ENCODE measurements around the gene AKR1B1. TPM values are rescaled to one million over a fixed set of nuclear protein-coding genes. Genes with fewer than 3 reads are reported as not detected.

AKR1B1 gene
- total RNA-seq, 1 experiment from 2014 or later, result 96.2 TPM

DNA sequence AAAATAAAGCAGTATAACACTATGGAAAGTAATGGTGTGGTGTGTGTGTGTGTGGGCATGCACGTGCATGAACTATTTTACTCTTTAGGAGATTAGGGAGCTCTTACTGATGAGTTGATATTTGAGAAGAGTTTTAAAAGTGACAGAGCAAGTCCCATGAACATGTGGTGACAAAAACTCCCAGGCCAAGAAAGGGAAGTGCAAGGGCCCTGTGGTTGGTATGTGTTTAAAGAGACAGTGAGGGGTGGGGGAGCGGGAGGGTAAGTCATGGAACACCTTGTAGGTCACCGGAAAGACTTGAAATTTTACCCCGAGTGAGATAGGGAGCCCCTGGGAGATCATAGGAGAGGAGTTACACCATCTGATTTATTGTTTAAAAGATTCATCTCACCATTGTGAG is 63.3 kb downstream of the AKR1B1 start:
- no peak for DNase-seq

GRCh38 chr7:134394056-134394455 is 64.8 kb downstream of the AKR1B1 start:
- H3K9me3 ChIP-seq (ENCODE audit: low read length), result no peaks in the 10 kb centered on the region
- H3K4me2 ChIP-seq (ENCODE audit: low read depth, low read length, poor library complexity, severe bottlenecking), result no peak overlapping the region
- no peaks in the 10 kb centered on the region for H3K9me2 ChIP-seq (replicated peaks; ENCODE audit: insufficient read depth, low read length)
- no peaks in the 10 kb centered on the region for H3K27me3 ChIP-seq (ENCODE audit: low read length)
- no peak overlapping the region for H3K27ac ChIP-seq (ENCODE audit: low read length)
- H3K4me3 ChIP-seq (ENCODE audit: low read length), result no peak overlapping the region
- H3K9ac ChIP-seq (ENCODE audit: low read length), result no peak overlapping the region
- H3K36me3 ChIP-seq (ENCODE audit: insufficient read depth, low read length), result no peaks in the 10 kb centered on the region
- H4K20me1 ChIP-seq (ENCODE audit: insufficient read depth, low read depth, low read length), result no peaks in the 10 kb centered on the region
- no peaks in the 10 kb centered on the region for H3K4me1 ChIP-seq (ENCODE audit: low read length)
- no peak for DNase-seq
- no peak overlapping the region for H2AFZ ChIP-seq (ENCODE audit: low read length)
- no peaks in the 10 kb centered on the region for H3K79me2 ChIP-seq (ENCODE audit: low read length)

More for the DNA sequence above, 63.3 kb downstream of the AKR1B1 start:
- no peaks in the 10 kb centered on the region for H3K36me3 ChIP-seq (ENCODE audit: insufficient read depth, low read length)
- H4K20me1 ChIP-seq (ENCODE audit: insufficient read depth, low read depth, low read length), result no peaks in the 10 kb centered on the region
- H3K4me1 ChIP-seq (ENCODE audit: low read length), result no peaks in the 10 kb centered on the region
- no peak overlapping the region for H3K27ac ChIP-seq (ENCODE audit: low read length)
- no peak overlapping the region for H3K4me2 ChIP-seq (ENCODE audit: low read depth, low read length, poor library complexity, severe bottlenecking)
- H3K79me2 ChIP-seq (ENCODE audit: low read length), result no peaks in the 10 kb centered on the region
- no peaks in the 10 kb centered on the region for H3K27me3 ChIP-seq (ENCODE audit: low read length)
- H3K4me3 ChIP-seq (ENCODE audit: low read length), result no peak overlapping the region
- no peaks in the 10 kb centered on the region for H3K9me3 ChIP-seq (ENCODE audit: low read length)
- no peaks in the 10 kb centered on the region for H3K9me2 ChIP-seq (replicated peaks; ENCODE audit: insufficient read depth, low read length)
- H2AFZ ChIP-seq (ENCODE audit: low read length), result no peak overlapping the region
- H3K9ac ChIP-seq (ENCODE audit: low read length), result no peak overlapping the region

Other genes with a start within 250 kb of the AKR1B1 start
- gene SLC35B4, start 142.2 kb downstream of the AKR1B1 start, total RNA-seq (2014; rRNA removed; shearing (Covaris generic); ENCODE audit: low replicate concordance), result 10.5 and 15.7 TPM in 2 replicates
- gene AKR1B10, start 68.5 kb upstream of the AKR1B1 start, total RNA-seq (2014; rRNA removed; shearing (Covaris generic); ENCODE audit: low replicate concordance), result not detected in 2 replicates
- gene AKR1B15, start 90.0 kb upstream of the AKR1B1 start, total RNA-seq (2014; rRNA removed; shearing (Covaris generic); ENCODE audit: low replicate concordance), result not detected in 2 replicates
- 4.2 and 11.1 TPM in 2 replicates for gene BPGM, start 187.8 kb upstream of the AKR1B1 start, total RNA-seq (2014; rRNA removed; shearing (Covaris generic); ENCODE audit: low replicate concordance)

All from Karpas-422 (cell line).